Adrenal gland (tissue), 12 donors: ENCODE data around the gene NELL2. TPM values are rescaled to one million over a fixed set of nuclear protein-coding genes. Genes with fewer than 3 reads are reported as not detected.

Source experiments
- DNase-seq, 7 donors: peaks; one replicate each; pipeline ENCODE4 v3.0.0-alpha.2; 2019 to 2020
- H3K27ac ChIP-seq, 5 donors: fragments of 200-600 bp; sonication (generic) in 4 of 5; 1 replicate in 3 of 5; 2 replicates in 2 of 5; pipeline versions ENCODE4 v1.5.1 to v1.8.0; 2016 to 2020; ENCODE audit warnings: mild to moderate bottlenecking in 1 of 5
- H3K27me3 ChIP-seq: fragments of 200-600 bp; 2 replicates; pipeline ENCODE4 v1.8.0; 2021
- H3K36me3 ChIP-seq, 2 donors: fragments of 200-600 bp; replicated peaks in 1 of 2; 1 replicate in 1 of 2; 2 replicates in 1 of 2; pipeline versions ENCODE4 v1.5.1 to v1.8.0; 2018 to 2022
- H3K4me1 ChIP-seq, 2 donors: fragments of 200-600 bp; replicated peaks in 1 of 2; 1 replicate in 1 of 2; 2 replicates in 1 of 2; pipeline versions ENCODE4 v1.5.1 to v1.8.0; 2018 to 2021
- H3K4me3 ChIP-seq, 4 donors: fragments of 200-600 bp; sonication (generic) in 3 of 4; one replicate each; pipeline ENCODE4 v1.5.1; 2016 to 2018
- H3K9me3 ChIP-seq, 3 donors: fragments of 200-600 bp; sonication (generic) in 1 of 3; replicated peaks in 1 of 3; 1 replicate in 2 of 3; 2 replicates in 1 of 3; pipeline versions ENCODE4 v1.5.1 to v1.8.0; 2016 to 2021
- POLR2A ChIP-seq, 2 donors: fragments of 450-650 bp; IDR thresholded peaks; one replicate each; pipeline ENCODE4 v1.6.1; 2017; ENCODE audit warnings: antibody characterized with exemption in 2 of 2, mild to moderate bottlenecking in 2 of 2, moderate library complexity in 1 of 2
- WGBS, 4 donors: extraction: QIAGEN DNeasy Blood & Tissue Kit in 2 of 4; methylation state at CpG; one replicate each; pipeline versions ENCODE4 v1.1.5 to v1.1.7; 2013 to 2017; 5-methylcytosine and 5-hydroxymethylcytosine counted together
- intact Hi-C, 2 donors: fragments of 100-400 bp; cut with DNase I; formaldehyde crosslinking; loops; one replicate each; pipeline versions ENCODE4 v1.14.1 to v1.15.0; 2022 to 2023
- polyA plus RNA-seq, 3 donors: library from polyadenylated mRNA; stranded (reverse); fragments of 200-250 nt in 2 of 3; fragments of 350-450 nt in 1 of 3; fragmentation: Illumina TruSeq in 1 of 3; extraction: RNeasy Lipid Tissue Mini Kit (QIAGEN cat#74804) in 1 of 3; gene quantifications; one replicate each; pipeline ENCODE4 v1.2.3, GENCODE V29; 2013 to 2014
- total RNA-seq, 9 donors: library from RNA; depleted of rRNA in 4 of 9; stranded (reverse); fragments of >200 nt in 4 of 9; fragments of 120-200 nt in 1 of 9; fragmentation: NEBNext Ultra II Directional in 1 of 9; extraction: Animal tissue kit (Norgen Biotek cat#: 25700) in 1 of 9; gene quantifications; one replicate each; pipeline versions ENCODE4 v1.1.0 to v1.2.4, GENCODE V29; 2013 to 2023
- TF ChIP-seq, protein P1 (sequence below), 6 experiments: fragments of 450-650 bp in 4 of 6; fragments of 200-600 bp in 2 of 6; sonication (generic) in 1 of 6; IDR thresholded peaks; 1 replicate in 5 of 6; 2 replicates in 1 of 6; pipeline versions ENCODE4 v1.5.1 to v1.8.0; 2016 to 2021; ENCODE audit warnings: antibody characterized with exemption in 6 of 6, mild to moderate bottlenecking in 2 of 6, moderate library complexity in 1 of 6
- donor health status: healthy with polysubstance abuse.
- donor health status: Bipolar disorder and iron deficiency.
- donor health status: DM: yes; HTN: yes; CAD: no.
- donor health status: DM: no; HTN: no; CAD: no.
- donor health status: DM: no; HTN: no; CAD: no.
- donor health status: DM: yes; HTN: yes; CAD: no.

NELL2 gene
- total and polyA plus RNA-seq, 12 donors = 0.35 to 26.5 (median 6.0) TPM; not detected in 1

DNA sequence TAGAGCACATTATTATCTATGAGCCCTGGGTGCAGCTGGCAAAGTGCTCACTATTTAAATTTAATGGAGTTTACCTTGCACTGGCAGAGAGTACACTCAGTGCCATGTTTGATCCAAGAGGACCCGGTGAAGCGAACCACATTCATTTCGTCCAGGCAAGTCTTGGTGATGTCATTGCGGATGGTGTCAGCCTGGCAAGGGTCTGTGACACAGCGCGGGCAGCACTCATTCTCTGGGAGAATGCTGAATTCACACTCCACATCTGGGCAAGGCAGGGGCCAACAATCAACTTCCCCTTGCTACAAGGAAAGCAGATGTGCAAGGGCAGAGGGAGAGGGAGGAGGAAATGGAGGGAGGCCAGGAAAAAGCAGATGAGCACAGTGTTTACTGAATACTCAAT lies 356.2 kb downstream of the NELL2 start:
- Histone ChIP-seq H3K4me3 (no peak overlapping the region), H3K27ac (no peak overlapping the region), H3K9me3 (no peaks in the 10 kb centered on the region), H3K36me3 (no peaks in the 10 kb centered on the region), H3K4me1 (no peaks in the 10 kb centered on the region), H3K27me3 (no peaks in the 10 kb centered on the region)
- intact Hi-C loops = no loop called here
- TF ChIP-seq, protein P1, sequence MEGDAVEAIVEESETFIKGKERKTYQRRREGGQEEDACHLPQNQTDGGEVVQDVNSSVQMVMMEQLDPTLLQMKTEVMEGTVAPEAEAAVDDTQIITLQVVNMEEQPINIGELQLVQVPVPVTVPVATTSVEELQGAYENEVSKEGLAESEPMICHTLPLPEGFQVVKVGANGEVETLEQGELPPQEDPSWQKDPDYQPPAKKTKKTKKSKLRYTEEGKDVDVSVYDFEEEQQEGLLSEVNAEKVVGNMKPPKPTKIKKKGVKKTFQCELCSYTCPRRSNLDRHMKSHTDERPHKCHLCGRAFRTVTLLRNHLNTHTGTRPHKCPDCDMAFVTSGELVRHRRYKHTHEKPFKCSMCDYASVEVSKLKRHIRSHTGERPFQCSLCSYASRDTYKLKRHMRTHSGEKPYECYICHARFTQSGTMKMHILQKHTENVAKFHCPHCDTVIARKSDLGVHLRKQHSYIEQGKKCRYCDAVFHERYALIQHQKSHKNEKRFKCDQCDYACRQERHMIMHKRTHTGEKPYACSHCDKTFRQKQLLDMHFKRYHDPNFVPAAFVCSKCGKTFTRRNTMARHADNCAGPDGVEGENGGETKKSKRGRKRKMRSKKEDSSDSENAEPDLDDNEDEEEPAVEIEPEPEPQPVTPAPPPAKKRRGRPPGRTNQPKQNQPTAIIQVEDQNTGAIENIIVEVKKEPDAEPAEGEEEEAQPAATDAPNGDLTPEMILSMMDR (IDR thresholded peaks at IDR 0.05) = no peak
- no peak for TF ChIP-seq POLR2A (IDR thresholded peaks at IDR 0.05)
- 88 to 97% (median 90%) methylated on average over 6 of the region's 6 CpGs for WGBS, 4 donors
- DNase-seq = no peak

DNA sequence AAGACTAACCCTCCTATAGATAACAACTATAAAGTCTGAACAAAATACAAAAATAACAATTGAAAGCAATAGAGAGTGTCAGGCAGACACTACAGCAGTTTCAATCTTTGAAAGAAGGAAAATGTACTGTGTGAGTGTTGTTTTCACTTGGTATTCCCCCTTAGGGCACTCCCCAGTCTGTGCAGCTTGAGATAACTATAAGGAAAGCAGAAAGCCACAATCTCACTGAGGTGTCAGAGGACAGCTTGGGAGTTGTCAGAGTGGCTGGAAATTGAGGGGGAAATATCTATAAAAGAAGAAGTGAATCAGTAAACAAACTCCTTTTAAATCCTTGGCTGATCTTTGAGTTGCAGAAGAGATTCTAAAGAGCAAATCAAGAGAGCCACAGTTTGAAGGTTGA lies 364.8 kb downstream of the NELL2 start:
- Histone ChIP-seq H3K36me3 (no peaks in the 10 kb centered on the region), H3K27ac (no peak overlapping the region), H3K27me3 (no peaks in the 10 kb centered on the region), H3K4me3 (no peak overlapping the region), H3K9me3 (no peaks in the 10 kb centered on the region), H3K4me1 (no peaks in the 10 kb centered on the region)
- TF ChIP-seq POLR2A (IDR thresholded peaks at IDR 0.05) = no peak
- TF ChIP-seq, protein P1 (IDR thresholded peaks at IDR 0.05) = no peak
- intact Hi-C loops = no loop called here
- DNase-seq = no peak

DNA sequence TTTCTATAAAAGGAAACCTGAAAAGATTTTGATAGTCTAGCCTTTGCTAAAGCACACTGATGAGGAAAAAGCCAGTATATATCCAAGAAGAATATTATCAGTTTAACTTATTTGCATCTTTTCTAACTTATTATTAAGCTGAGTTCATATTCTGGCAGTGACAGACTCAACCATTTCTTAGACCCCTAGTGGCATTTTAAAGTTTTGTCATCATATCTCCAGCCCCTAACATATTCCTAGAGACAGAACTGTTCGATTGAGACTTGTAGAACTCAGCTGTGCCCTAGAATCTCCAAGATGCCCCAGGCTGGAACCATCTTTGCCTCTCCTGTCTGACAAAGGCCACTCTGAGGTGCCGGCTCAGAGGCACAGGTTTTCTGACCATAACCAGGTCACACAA lies 365.6 kb downstream of the NELL2 start:
- Histone ChIP-seq H3K36me3 (no peaks in the 10 kb centered on the region), H3K27me3 (no peaks in the 10 kb centered on the region), H3K9me3 (no peaks in the 10 kb centered on the region), H3K4me3 (no peak overlapping the region), H3K4me1 (no peaks in the 10 kb centered on the region), H3K27ac (no peak overlapping the region)
- TF ChIP-seq, protein P1 (IDR thresholded peaks at IDR 0.05) = no peak
- TF ChIP-seq POLR2A (IDR thresholded peaks at IDR 0.05) = no peak
- intact Hi-C loops = no loop called here
- no peak for DNase-seq
- 66 to 90% (median 81%) methylated on average over 2 of the region's 2 CpGs for WGBS, 4 donors

DNA sequence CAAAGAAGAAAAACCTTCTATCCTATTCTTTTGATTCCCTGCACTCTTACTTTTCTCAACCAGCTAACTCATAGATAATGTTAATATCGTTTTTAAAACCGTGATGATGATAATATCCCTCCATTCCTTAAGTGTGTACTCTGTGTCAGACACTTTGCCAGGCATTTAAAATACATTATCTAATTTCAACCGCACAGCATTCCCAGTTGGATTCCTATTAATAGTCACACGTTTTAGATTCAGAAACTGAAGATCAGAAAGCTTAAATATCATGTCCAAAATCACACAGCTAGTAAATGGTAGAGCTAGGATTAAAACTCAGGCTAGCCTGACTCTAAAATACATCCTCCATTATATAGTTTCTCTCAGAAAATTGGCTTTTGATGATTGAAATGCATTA lies 366.0 kb downstream of the NELL2 start:
- intact Hi-C loops = no loop called here
- WGBS, 4 donors = 59 to 66% (median 63%) methylated on average over 4 of the region's 4 CpGs

More for the DNA sequence above, 366.0 kb downstream of the NELL2 start:
- DNase-seq = no peak
- H3K27ac ChIP-seq = no peak overlapping the region
- no peak for TF ChIP-seq POLR2A (IDR thresholded peaks at IDR 0.05)
- TF ChIP-seq, protein P1 (IDR thresholded peaks at IDR 0.05) = no peak
- no peaks in the 10 kb centered on the region for H3K36me3 ChIP-seq
- H3K4me1 ChIP-seq = no peaks in the 10 kb centered on the region
- no peak overlapping the region for H3K4me3 ChIP-seq
- H3K27me3 ChIP-seq = no peaks in the 10 kb centered on the region
- no peaks in the 10 kb centered on the region for H3K9me3 ChIP-seq
